K562 (cell line): ENCODE measurements around the gene DUSP9. TPM values are rescaled to one million over a fixed set of nuclear protein-coding genes. Genes with fewer than 3 reads are reported as not detected.
A peak's percentile ranks its signal among the peaks of the same experiment; 100 is the strongest.

Source experiments
- ASH1L ChIP-seq: fragments of 450-650 bp; IDR thresholded peaks from 2 replicates; pipeline ENCODE4 v1.6.1; 2018; ENCODE audit warnings: borderline replicate concordance, mild to moderate bottlenecking, low read depth; ENCODE audit not compliant: partially characterized antibody
- BHLHE40 ChIP-seq: IDR thresholded peaks from 2 replicates; pipeline ENCODE4 v1.6.1; 2011; ENCODE audit warnings: low read length, improper control_type of control experiment
- CCNT2 ChIP-seq: IDR thresholded peaks from 2 replicates; pipeline ENCODE4 v1.6.1; 2011; ENCODE audit warnings: borderline replicate concordance, low read depth, mild to moderate bottlenecking, moderate library complexity, mixed read lengths, low read length; ENCODE audit not compliant: insufficient read length; ENCODE audit errors: extremely low read depth
- DACH1 ChIP-seq: fragments of 450-650 bp; IDR thresholded peaks from 2 replicates; pipeline ENCODE4 v1.6.1; 2018; ENCODE audit not compliant: partially characterized antibody
- DIDO1 ChIP-seq: fragments of 450-650 bp; IDR thresholded peaks from 2 replicates; pipeline ENCODE4 v1.6.1; 2016; ENCODE audit warnings: low read depth, missing biosample characterization, missing genetic modification characterization
- DMBX1 ChIP-seq: fragments of 250-450 bp; sonication (Bioruptor Pico); IDR thresholded peaks from 2 replicates; pipeline ENCODE4 v1.8.0; 2022; ENCODE audit warnings: inconsistent platforms, mild to moderate bottlenecking, moderate library complexity, borderline replicate concordance
- HCFC1 ChIP-seq: IDR thresholded peaks from 2 replicates; pipeline ENCODE4 v1.6.1; 2012; ENCODE audit warnings: low read depth, low read length, improper control_type of control experiment
- HNRNPH1 ChIP-seq: fragments of 200-400 bp; formaldehyde crosslinking; optimal IDR thresholded peaks from 2 replicates; pipeline ENCODE3; 2017; ENCODE audit warnings: low read depth, mild to moderate bottlenecking, low read length, moderate library complexity
- KHSRP ChIP-seq: fragments of 450-650 bp; IDR thresholded peaks from 2 replicates; pipeline ENCODE4 v1.6.1; 2017
- MNT ChIP-seq, 2 experiments: fragments of 450-650 bp; conservative IDR thresholded peaks; 2 replicates each; pipeline ENCODE4 v1.6.1; 2017; ENCODE audit warnings: mild to moderate bottlenecking in 2 of 2, moderate library complexity in 2 of 2
- NCOA1 ChIP-seq: fragments of 450-650 bp; IDR thresholded peaks from 2 replicates; pipeline ENCODE4 v1.6.1; 2016; ENCODE audit warnings: low read depth
- NRF1 ChIP-seq, 2 experiments: fragments of 450-650 bp; IDR thresholded peaks in 1 of 2; conservative IDR thresholded peaks in 1 of 2; 2 replicates each; pipeline ENCODE4 v1.6.1; 2014; ENCODE audit warnings: mild to moderate bottlenecking in 2 of 2
- PHF8 ChIP-seq: fragments of 200-600 bp; sonication (generic); IDR thresholded peaks from 2 replicates; pipeline ENCODE4 v1.6.1; 2012; ENCODE audit warnings: mixed run types, mild to moderate bottlenecking, inconsistent platforms, low read length, moderate library complexity, borderline replicate concordance
- PTBP1 ChIP-seq: fragments of 200-400 bp; formaldehyde crosslinking; IDR thresholded peaks from 2 replicates; pipeline ENCODE4 v1.6.1; 2017; ENCODE audit warnings: low read depth, low read length
- RBM14 ChIP-seq: fragments of 200-400 bp; formaldehyde crosslinking; IDR thresholded peaks from 2 replicates; pipeline ENCODE4 v1.6.1; 2018; ENCODE audit warnings: low read depth, mild to moderate bottlenecking, low read length, moderate library complexity, borderline replicate concordance; ENCODE audit not compliant: insufficient read depth
- XRCC4 ChIP-seq: IDR thresholded peaks from one replicate; pipeline ENCODE4 v1.6.1; 2011; ENCODE audit not compliant: insufficient read depth, insufficient read length; ENCODE audit errors: extremely low read depth
- ZBTB7A ChIP-seq: IDR thresholded peaks from 2 replicates; pipeline ENCODE4 v1.6.1; 2011; ENCODE audit warnings: low read depth, mild to moderate bottlenecking, low read length, moderate library complexity, borderline replicate concordance; ENCODE audit not compliant: control insufficient read depth
- ZNF217 ChIP-seq: sonication (generic); formaldehyde crosslinking; IDR thresholded peaks from 2 replicates; pipeline ENCODE4 v1.8.0; 2022; ENCODE audit warnings: mild to moderate bottlenecking, missing genetic modification reagents
- ZNF518B ChIP-seq: fragments of 250-450 bp; sonication (Bioruptor Pico); IDR thresholded peaks from 2 replicates; pipeline ENCODE4 v1.5.0; 2021; ENCODE audit warnings: mild to moderate bottlenecking, moderate library complexity
- polyA plus RNA-seq, 8 experiments: library from polyadenylated mRNA; depleted of rRNA in 4 of 8; stranded (reverse) in 5 of 8; unstranded in 3 of 8; fragments of >200 nt; fragmentation: Nextera tagmentation in 2 of 8; fragmentation: Illumina TruSeq in 1 of 8; extraction: Ambion mirVana in 2 of 8; extraction: Trizol in 1 of 8; gene quantifications; 2 replicates each; pipeline versions ENCODE4 v1.2.1 to v1.2.3, GENCODE V29; 2011 to 2014; ENCODE audit warnings: inconsistent platforms in 1 of 8, missing spikeins in 1 of 8
- total RNA-seq, 7 experiments: library from RNA; depleted of rRNA in 6 of 7; stranded (reverse); fragments of >200 nt in 6 of 7; fragmentation: Illumina TruSeq in 2 of 7; extraction: Trizol in 2 of 7; gene quantifications; 2 replicates each; pipeline versions ENCODE4 v1.2.1 to v1.2.3, GENCODE V29; 2011 to 2021; ENCODE audit warnings: low replicate concordance in 1 of 7
- TF ChIP-seq, protein P1 (sequence below): fragments of 200-800 bp; sonication (Bioruptor generic); IDR thresholded peaks from 2 replicates; pipeline ENCODE4 v1.6.1; 2017; ENCODE audit warnings: missing genetic modification characterization, missing compliant biosample characterization

Gene DUSP9
- total and polyA plus RNA-seq, 9 of the 15 experiments (the other 6 are each of a cell fraction or from before 2014, with no cell fraction given): 0.11 to 14.1 (median 5.5) TPM

GRCh38 chrX:153646620-153647373 lies at the start of gene DUSP9 (continued):
- TF ChIP-seq CCNT2 (peak; percentile 45), PHF8 (peak; percentile 47; the same call in 1 of the 2 replicates), ASH1L (no peak), RBM14 (no peak), ZBTB7A (peak; percentile 16; the same call in 1 of the 2 replicates), ZNF217 (CRISPR knock-in tag) (no peak), XRCC4 (no peak), DMBX1 (no peak), ZNF518B (CRISPR knock-in tag) (no peak), MNT (conservative IDR thresholded peaks at IDR 0.05) (0 out of 4 replicates have a peak, but pooled peaks of 1 of the 2 experiments have one; percentile 34), BHLHE40 (no peak), DIDO1 (tag) (no peak), DACH1 (no peak), PTBP1 (0 out of 2 replicates have a peak, but pooled peaks have one; percentile 25), HCFC1 (no peak), NRF1 (conservative IDR thresholded peaks at IDR 0.05 in 1 of 2, IDR thresholded peaks at IDR 0.05 in 1 of 2) (peak; percentile 69 to 73; a peak in 2 of 4 replicates), NCOA1 (no peak), HNRNPH1 (no peak), KHSRP (no peak)
- TF ChIP-seq, protein P1, sequence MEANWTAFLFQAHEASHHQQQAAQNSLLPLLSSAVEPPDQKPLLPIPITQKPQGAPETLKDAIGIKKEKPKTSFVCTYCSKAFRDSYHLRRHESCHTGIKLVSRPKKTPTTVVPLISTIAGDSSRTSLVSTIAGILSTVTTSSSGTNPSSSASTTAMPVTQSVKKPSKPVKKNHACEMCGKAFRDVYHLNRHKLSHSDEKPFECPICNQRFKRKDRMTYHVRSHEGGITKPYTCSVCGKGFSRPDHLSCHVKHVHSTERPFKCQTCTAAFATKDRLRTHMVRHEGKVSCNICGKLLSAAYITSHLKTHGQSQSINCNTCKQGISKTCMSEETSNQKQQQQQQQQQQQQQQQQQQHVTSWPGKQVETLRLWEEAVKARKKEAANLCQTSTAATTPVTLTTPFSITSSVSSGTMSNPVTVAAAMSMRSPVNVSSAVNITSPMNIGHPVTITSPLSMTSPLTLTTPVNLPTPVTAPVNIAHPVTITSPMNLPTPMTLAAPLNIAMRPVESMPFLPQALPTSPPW (CRISPR knock-in tag): no peak
